Activated T-cell treated with anti-CD3 and anti-CD28 coated beads for 48 hours (primary cell): ENCODE measurements around the gene AQP7.
"Not testable (repeated sequence)": the region's sequence is repeated elsewhere in the genome, so short reads cannot be mapped to it uniquely, and the experiment has no call there.

Source experiments
- DNase-seq: peaks from one replicate; pipeline ENCODE4 v3.0.0-alpha.2; 2020; ENCODE audit warnings: low read depth

AQP7 gene

GRCh38 chr9:33395159-33395879 is 7.0 kb downstream of the AQP7 start:
- DNase-seq = not testable (repeated sequence)

- DNase-seq = not testable (repeated sequence)
Observed at GRCh38 chr9:33393986-33394385, 8.4 kb downstream of the AQP7 start.

GRCh38 chr9:33393581-33393980 is 8.8 kb downstream of the AQP7 start:
- DNase-seq = no peak

DNA sequence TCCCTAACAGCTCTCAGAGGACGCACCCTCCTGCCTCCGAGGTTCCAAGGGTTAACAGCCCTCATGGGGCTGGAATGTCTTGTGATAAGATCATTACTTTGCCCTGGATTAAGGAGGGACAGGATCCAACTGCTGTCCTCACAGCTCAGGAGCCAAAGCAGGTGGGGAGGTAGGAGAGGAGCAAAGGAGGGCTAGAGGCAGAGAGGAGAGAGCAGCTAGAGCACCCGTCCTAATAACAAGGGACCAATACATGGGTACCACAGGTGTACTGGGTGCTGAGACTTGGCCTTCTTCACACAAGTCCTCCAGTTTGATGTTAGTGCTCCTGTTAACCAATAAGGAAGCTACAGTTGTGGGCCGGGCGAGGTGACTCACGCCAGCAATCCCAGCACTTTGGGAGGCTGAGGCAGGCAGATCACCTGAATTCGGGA is 9.8 kb downstream of the AQP7 start:
- DNase-seq = not testable (repeated sequence)

DNA sequence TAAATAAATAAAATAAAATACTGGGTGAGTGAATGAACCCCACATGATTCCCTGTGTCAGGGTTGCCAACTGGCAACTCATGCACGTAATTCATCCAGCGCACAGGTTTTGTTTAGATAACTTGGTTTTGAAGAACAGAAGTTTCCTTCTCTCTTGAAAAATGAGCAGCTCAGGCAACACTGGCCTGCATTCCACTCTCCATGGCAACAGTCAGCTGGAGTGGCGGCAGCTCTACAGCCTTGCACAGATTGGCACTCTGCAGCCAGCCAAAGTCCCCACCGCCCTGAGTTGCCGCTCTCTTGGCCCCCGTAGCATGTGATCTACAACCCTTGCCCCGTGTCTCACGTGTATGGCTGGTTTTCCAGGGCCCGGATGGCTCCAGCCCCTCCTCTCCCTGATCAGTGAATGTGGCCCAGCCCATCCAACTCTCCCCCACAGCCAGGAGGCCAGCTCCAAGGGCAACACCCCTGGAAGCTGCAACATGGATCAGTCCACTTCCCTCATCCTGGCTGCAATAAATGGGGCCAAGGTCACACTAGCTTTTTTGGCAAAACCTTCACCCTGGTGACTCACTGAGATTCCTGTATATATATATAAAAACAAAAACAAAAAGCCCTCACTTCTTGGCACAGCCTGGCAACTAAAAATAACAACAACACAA is 11.1 kb downstream of the AQP7 start:
- not testable (repeated sequence) for DNase-seq

- DNase-seq = no peak
Observed at GRCh38 chr9:33388110-33388994, 14.0 kb downstream of the AQP7 start.

DNA sequence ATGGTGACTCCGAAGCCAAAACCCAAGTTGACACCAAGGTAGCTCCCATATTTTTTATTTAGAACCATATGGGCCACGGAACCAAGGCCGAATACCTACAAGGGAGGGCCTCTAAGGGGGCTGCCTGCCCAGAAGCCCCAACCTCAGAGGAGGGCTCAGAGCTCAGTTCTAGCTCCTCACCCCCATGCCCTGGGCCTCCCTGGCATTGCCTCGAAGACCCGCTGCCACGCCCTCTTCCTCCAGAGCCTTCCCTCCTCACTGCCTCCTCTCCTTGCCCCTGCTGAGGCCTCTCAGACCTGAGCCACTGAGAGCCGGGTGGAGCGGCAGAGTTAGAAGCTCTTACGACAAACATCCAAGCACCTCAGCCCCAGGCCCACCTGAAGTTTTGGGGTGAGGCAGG is 15.4 kb downstream of the AQP7 start:
- not testable (repeated sequence) for DNase-seq

DNA sequence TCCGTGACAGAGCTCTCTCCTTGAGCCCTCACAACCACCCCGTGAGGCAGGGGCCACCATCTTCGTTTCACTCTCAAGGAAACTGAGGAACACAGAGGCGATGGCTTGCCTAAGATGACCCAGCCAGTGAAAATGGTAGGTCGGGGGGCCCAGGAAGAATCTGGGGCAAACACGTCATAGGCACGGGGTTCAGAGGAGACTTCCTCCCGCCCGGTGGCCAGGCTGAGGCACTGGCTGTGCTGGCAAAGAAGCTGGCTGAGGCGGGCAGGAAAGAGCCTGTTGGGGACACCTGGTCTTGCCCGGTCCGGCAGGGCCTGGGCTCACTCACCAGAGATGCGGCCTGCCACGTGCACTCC is 15.7 kb downstream of the AQP7 start:
- DNase-seq = not testable (repeated sequence)

GRCh38 chr9:33385979-33386640 is 16.3 kb downstream of the AQP7 start:
- DNase-seq = not testable (repeated sequence)

- not testable (repeated sequence) for DNase-seq
Observed at GRCh38 chr9:33385536-33385935, 16.8 kb downstream of the AQP7 start.

DNA sequence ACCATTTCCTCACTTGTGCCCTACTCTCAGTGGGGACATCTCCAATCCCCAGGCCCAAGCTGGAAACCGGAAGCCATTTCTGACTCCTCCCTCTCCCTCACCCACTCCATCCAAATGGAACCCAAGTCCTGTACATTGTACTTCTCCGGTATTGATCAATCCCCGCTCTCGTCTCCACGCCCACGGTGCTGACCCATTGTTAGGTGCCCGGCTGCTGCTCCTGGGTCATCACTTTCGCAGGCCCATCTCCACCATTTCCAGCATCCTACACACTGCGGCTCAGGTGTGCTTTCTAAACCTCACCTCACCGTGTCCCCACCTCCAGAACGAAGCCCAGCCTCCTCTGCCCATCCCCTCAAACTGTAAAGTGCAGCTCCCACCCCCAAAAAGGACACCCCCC is 19.0 kb downstream of the AQP7 start:
- not testable (repeated sequence) for DNase-seq

GRCh38 chr9:33382397-33382796 is 20.0 kb downstream of the AQP7 start:
- DNase-seq = not testable (repeated sequence)

- DNase-seq = no peak
Observed at GRCh38 chr9:33381231-33381791, 21.1 kb downstream of the AQP7 start.

DNA sequence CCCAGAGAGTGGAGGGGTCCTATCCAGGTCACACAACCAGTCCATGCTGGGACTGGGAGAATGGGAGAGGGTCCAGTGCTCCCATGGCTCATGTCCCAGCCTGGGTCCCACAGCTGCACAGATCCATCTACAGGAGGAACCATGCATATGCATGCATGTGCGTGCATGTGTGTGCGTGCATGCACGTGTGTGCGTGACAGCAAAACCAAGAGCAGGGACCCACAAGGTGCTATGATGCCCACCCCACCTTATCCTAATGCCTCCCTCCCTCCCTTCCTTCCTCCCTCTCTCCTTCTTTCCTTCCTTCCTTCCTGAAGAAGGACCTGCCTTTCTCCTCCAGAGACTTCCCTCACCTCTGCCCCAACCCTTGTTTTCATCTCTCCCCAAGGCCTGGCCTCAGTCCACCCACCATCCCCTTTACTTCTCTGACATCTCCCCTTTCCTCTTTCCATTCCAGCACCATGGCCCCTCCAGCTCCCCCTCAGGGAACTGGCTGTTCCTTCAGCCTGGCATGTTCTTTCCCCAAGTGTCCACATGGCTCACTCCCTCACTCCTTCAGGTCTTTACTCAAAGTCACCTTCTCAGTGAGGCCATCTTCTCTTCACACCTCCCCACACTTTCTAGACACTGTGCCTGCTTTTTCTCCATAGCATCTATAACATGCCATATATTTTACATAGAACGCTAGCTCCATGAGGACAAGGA is 21.8 kb downstream of the AQP7 start:
- DNase-seq = no peak

DNA sequence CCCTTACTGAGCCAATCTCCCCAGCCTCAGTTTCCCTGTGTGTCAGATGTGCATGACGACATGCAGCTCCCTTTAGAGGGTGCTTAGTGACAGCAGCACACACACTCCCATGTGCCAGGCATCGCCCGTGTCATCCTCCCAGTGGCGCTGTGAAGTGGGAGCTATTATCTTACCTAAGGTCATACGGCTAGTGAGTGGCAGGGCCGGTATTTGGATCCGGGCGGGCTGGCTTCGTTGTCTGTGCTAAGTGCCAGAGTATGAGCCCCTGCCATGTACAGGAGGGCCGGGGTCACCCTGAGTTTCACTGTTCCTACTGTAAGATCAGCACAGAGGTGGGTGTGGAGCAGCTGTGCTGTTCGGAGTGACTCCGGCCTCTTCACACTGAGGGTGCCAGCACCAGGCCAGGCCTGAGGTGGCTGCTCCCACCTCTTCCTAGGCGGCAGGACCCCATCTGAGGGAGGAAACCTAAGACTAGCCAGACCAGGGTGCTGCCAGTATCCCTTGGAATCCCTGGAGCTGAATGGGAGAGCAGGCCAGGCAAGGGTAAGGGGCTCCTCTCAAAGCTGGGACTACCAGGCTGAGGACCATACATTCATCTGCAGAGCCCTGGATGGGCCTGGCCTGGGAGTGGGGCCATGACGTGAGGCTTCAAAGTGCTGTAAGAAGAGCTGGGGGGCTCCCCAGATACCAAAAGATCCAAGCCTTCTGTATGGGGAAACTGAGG is 22.5 kb downstream of the AQP7 start:
- no peak for DNase-seq

DNA sequence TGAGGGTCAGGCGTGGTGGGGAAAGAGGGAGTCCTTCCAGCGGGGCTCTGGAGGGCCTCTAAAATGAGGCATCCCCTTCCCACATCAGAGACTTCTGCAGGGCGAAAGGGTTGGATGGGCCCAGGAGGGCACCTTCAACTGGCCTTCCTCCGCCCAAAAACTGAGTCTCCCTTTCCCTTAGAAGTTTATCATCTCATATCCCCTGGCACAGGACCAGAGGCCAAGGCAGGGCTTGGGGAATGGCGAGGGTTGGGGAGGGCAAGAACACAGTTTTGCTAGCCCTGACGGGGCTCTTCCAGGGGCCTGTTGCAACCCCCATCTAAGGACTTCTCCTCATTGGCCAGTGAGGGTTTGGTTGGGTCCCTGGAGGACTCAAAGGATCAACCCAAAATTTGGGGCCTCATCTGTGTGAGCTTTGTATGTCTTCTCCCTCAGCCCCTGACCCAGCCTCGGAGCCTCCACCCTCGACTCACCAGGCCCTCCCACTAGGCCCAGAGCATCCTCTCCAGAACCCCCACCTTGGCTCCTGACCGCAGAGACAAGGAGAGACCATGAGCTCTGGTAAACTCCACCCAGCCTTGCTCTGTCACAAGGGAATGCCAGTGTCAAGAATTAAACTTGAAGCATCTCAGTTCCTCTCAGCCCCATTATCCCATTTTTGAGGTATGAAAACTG is 24.1 kb downstream of the AQP7 start:
- DNase-seq = no peak

DNA sequence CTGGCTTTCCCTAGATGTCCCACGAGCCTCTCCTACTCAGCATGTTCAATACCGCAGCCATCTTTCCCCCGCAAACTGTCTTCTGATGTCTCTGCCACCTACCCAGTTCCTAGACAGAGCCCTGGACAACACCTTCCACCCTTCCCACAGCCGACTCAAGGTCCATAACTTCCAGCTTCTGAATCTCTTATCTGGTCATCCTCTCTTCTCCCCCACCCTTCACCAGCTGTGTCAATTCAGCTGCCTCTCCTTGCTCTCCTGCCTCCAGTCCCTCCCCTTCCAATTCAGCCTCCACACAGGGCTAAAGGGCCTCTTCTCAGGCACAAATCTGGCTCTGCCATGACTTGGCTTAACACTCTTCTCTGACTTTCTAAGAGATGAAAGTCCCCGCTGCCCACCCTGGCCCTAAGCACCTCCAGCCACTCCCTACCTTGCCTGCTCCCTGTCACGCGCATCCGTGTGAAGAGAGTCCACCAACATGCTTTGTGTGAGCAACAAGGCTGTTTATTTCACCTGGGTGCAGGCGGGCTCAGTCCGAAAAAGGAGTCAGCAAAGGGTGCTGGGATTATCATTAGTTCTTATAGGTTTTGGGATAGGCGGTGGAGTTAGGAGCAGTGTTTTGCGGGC is 25.2 kb downstream of the AQP7 start:
- no peak for DNase-seq

- DNase-seq = no peak
Observed at GRCh38 chr9:33375841-33376321, 26.5 kb downstream of the AQP7 start.

DNA sequence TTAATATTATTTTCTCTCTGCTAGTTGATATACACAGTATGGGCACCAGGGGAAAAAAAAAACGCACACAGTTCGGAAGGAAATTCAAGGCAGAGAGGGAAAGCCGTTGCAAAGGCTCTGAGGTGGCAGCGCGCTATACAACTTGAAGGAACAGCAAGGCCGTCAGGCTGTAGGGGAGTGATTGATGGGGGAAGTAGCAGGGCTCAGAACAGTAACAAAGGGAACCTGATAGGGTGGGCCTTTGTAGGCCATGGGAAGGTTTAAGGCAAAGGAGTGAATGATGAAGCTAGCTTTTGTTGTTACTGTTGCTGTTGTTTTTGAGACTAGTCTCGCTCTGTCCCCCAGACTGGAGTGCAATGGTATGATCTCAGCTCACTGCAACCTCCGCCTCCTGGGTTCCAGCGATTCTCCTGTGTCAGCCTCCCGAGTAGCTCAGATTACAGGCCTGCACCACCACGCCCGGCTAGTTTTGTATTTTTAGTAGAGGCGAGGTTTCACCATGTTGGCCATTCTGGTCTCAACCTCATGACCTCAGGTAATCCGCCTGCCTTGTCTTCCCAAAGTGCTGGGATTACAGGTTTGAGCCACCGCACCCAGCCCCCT is 27.0 kb downstream of the AQP7 start:
- DNase-seq = no peak
